GM21576 (cell line): Measurements from ENCODE around the gene S100A12.

ENCODE experiments used
- ATAC-seq: cut with Tn5 transposase; IDR thresholded peaks from one replicate; pipeline ENCODE4 v1.9.1; 2021; ENCODE audit warnings: mild to moderate bottlenecking, moderate library complexity; ENCODE audit not compliant: unreplicated experiment

S100A12 gene

GRCh38 chr1:153397051-153397923 lies 21.9 kb upstream of the S100A12 start:
- no peak for ATAC-seq

- ATAC-seq = no peak
Observed at GRCh38 chr1:153396461-153396860, 21.0 kb upstream of the S100A12 start.

GRCh38 chr1:153395776-153396175 lies 20.4 kb upstream of the S100A12 start:
- no peak for ATAC-seq

GRCh38 chr1:153395136-153395685 lies 19.8 kb upstream of the S100A12 start:
- no peak for ATAC-seq

- ATAC-seq = no peak
Observed at GRCh38 chr1:153394391-153394790, 19.0 kb upstream of the S100A12 start.

GRCh38 chr1:153393926-153394325 lies 18.5 kb upstream of the S100A12 start:
- ATAC-seq = no peak

GRCh38 chr1:153392822-153393221 lies 17.4 kb upstream of the S100A12 start:
- ATAC-seq = no peak

DNA sequence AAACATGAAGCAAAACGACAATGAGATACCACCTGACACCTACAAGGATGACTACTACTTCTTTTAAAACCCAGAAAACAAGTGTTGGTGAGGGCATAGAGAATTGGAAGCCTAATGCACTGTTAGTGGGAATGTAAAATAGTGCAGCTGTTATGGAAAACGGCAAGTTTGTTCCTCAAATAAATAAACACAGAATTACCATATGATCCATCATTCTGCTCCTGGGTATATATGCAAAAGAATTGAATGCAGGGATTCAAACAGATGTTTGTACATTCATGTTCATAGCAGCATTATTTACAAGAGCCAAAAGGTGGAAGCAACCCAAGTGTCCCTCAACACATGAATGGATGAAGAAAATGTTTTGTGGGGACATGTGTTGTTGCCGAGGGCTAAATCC lies 16.8 kb upstream of the S100A12 start:
- ATAC-seq = no peak

GRCh38 chr1:153390938-153391710 lies 15.7 kb upstream of the S100A12 start, which contains the start of gene S100A8:
S100A8 (minus strand) TSS chr1:153391073; CDS start chr1:153390535, 538 bp downstream.
- no peak for ATAC-seq

DNA sequence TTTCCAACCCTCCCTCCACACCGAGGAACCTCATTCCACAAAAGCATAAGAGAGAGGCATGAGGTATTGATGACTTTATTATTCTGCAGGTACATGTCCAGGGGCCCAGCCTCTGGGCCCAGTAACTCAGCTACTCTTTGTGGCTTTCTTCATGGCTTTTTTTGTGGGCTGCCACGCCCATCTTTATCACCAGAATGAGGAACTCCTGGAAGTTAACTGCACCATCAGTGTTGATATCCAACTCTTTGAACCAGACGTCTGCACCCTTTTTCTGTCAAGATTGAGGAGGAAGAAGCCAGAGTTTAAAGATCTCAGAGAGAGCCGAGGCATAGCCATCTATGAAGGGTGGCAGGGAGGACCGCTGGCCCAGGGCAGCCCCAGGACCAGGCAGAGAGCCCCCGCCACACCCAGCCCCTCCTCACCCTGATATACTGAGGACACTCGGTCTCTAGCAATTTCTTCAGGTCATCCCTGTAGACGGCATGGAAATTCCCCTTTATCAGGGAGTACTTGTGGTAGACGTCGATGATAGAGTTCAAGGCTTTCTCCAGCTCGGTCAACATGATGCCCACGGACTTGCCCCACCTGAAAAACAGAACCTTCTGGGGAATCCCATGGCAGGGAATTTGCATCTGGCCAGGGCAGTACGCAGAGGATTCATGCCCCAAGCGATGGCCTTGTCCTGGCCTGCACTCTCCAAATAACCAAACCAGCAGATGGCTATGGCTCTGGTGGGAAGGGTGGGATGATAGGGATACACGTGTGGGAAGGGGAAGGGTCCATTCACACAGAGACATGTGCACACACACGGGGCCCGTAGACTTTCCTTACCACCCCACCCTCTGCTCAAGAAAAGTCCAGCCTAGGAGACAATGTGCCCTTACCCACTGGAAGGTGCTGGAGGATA lies 14.8 kb upstream of the S100A12 start:
- ATAC-seq = no peak

GRCh38 chr1:153389401-153389800 lies 14.0 kb upstream of the S100A12 start:
- ATAC-seq = no peak

DNA sequence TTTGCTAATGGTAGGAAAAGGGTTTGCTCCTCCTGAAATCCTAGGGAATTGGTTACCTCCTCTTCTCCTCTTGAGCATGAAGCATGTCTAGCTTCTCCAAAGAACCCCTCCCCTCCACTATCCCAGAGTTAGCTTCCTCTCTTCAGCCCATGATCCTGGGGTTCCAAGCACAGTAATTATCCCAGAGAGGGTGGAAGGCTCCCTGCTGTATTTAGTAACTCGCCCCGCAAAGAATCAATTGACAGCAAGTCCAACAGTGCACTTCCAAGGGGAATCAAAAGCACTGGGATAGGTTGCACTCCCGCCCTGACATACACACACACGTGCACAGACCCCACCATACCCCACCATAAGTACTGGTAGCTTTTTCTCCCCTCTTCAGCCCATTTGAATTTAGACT lies 12.4 kb upstream of the S100A12 start:
- ATAC-seq = no peak

DNA sequence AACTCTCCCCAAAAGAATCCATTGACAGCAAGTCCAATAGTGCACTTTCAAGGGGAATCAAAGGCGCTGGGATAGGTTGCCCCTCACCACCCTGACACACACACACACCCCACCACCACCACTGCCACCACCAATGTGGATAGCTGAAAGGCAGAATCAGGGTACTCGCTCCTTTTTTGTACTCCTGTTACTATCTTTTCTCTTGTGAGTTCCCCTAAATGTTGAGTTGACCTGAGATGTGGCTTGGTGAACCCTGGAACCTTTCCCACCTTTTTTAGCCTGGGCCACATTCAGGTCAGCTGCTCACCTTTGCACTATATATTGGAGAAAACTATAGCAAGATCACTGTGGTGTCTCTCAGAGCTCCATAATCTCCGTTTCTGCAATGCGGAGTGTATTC lies 11.6 kb upstream of the S100A12 start:
- ATAC-seq = no peak

DNA sequence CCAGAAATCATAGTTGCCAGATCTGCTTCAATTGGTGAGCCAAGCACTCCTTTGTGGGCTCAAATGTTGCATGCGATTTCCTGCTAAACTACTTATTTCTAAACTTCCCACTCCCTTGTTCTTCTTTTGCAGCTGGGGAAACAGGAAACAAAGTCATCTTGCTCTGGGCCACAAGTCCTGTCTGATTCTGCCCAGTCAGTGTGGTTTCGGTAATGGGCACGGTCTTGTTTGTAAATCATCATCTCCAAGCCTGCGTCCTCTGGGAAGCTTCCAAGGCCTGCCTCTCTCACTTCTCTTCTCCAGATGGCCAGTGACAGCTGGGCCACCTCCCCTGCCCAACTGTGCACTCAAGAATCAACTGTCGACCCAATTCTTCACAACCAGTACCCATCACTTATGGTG lies 11.1 kb upstream of the S100A12 start:
- no peak for ATAC-seq

DNA sequence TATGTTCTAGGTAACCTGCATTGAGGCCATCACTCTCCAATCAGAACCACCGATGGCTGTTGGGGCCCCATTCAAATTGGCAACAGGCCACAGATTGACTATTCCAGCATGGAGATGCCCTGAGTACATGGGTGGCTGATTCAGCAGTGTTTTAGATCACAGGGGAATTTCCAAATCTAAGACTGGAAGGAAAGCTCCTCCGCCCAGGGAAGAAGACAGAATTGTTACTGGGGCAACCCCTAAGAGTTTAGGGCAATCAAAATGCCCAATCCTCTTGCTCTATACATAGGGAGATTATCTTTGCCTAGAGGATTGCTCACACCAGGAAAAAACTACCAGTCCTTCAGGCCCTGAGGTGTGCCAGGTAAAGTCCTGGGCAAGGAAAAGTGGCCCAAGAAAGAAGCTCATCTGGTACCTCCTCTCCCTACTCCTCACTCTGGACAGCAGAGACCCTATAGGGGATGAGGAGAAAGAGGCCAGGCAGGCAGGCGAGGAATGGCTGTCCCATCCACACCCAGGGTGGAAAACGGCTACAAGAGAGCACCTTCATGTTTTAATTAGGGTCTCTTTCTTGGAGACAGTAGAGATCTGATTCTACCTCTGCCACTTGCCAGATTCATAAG lies 9.6 kb upstream of the S100A12 start:
- no peak for ATAC-seq

- ATAC-seq = no peak
Observed at GRCh38 chr1:153380711-153381110, 5.3 kb upstream of the S100A12 start.

DNA sequence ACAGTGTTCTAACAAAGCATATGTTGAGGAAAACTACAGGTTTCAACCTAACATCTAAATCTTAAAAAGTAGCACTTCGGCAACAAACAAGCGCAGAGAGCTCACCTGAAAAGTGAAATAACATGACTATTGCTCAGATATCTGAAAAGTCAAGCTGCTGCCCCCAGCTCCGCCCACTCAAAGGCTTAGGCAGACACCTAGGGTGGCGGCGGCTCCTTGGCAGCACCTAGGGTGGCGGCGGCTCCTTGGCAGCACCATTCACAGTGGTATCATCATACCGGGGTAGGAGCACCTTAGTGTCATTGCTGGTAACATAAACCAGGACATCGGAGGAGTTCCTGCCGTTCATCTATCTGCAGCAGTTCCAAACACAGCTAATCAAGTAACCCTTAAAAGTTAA lies 4.2 kb upstream of the S100A12 start:
- ATAC-seq = no peak

GRCh38 chr1:153374071-153374470 lies 1.4 kb downstream of the S100A12 start:
- no peak for ATAC-seq

DNA sequence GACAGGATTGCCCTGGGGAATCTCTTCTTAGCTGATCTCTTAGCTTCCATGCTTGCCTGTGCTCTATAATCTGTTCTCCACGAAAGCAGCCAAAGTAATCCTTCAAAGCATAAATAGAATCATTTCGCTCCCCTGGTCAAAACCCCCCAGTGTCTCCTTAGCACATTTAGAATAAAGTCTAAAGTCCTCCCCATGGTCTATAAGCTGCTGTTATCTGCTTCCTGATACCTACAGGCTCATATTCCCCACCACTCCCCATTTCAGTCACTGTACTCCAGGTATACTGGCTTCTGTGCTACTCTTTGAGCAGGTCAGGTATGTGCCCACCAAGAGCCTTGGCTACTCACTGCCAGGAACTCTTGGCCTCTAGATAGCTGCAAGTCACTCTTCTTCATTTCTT lies 2.9 kb downstream of the S100A12 start:
- no peak for ATAC-seq

DNA sequence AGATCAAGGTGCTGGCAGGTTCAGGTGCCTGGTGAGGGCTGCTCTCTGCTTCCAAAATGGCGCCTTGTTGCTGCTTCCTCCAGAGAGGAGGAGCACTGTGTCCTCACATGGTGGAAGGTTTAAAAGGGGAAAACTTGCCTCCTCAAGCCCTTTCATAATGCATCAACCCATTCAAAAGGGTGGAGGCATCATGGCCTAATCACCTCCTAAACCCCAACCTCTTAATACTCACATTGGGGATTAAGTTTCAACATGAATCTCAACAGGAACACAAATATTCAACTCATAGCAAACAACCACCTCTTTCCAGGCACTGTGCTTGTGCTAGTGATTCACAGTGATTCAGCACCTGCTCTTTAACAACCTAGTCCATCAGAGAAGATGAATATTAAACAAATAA lies 4.2 kb downstream of the S100A12 start:
- ATAC-seq = no peak
